GM12865 (cell line): ENCODE measurements around the gene SGF29.
"Not testable (repeated sequence)": the region's sequence is repeated elsewhere in the genome, so short reads cannot be mapped to it uniquely, and the experiment has no call there.

Experiments
- DNase-seq: peaks from one replicate; pipeline ENCODE4 v3.0.0; 2010; ENCODE audit warnings: low read depth
- H3K4me3 ChIP-seq: 2 replicates; pipeline ENCODE4 v1.5.1; 2011; ENCODE audit warnings: mild to moderate bottlenecking, low read depth, low read length, control low read depth
- TF ChIP-seq, protein P1 (sequence below): IDR thresholded peaks from 2 replicates; pipeline ENCODE4 v1.5.1; 2011; ENCODE audit warnings: low read length, control low read depth, low read depth, inconsistent platforms; ENCODE audit not compliant: insufficient read depth; ENCODE audit errors: missing control alignments

SGF29 gene

DNA sequence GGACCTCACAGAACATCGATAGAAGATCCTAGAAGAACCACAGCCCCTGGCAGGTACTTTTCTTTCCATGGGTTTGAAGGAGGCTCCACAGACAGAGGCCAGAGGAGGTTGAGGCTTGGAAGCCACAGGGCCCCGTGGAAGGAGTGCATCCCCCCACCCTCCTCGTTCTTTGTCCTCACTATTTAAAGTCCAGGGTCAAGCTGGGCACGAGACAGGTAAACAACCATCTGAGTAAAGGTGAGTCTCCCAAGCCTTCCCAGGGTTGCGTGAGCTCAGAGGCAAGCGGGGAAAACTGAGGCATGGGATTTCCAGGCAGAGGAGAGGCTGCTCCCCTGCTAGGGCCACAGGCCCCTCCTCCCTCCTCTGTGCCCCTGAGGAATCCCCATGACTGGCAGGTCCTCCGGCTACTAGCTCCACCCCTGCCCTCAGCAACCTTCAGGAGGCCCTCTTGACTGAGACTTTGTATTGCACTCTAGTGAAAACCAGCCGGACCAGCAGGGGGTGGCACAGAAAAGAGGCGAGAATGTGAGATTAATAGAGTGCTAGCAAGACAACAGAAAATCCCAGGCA, 44.1 kb downstream of the SGF29 start:
- TF ChIP-seq, protein P1, sequence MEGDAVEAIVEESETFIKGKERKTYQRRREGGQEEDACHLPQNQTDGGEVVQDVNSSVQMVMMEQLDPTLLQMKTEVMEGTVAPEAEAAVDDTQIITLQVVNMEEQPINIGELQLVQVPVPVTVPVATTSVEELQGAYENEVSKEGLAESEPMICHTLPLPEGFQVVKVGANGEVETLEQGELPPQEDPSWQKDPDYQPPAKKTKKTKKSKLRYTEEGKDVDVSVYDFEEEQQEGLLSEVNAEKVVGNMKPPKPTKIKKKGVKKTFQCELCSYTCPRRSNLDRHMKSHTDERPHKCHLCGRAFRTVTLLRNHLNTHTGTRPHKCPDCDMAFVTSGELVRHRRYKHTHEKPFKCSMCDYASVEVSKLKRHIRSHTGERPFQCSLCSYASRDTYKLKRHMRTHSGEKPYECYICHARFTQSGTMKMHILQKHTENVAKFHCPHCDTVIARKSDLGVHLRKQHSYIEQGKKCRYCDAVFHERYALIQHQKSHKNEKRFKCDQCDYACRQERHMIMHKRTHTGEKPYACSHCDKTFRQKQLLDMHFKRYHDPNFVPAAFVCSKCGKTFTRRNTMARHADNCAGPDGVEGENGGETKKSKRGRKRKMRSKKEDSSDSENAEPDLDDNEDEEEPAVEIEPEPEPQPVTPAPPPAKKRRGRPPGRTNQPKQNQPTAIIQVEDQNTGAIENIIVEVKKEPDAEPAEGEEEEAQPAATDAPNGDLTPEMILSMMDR = peak; percentile 11
- peak; percentile 37 for DNase-seq
- no peak overlapping the region for H3K4me3 ChIP-seq

- DNase-seq, H3K4me3 ChIP-seq: not testable (repeated sequence)
Measured at GRCh38 chr16:28599377-28600285, 45.9 kb downstream of the SGF29 start.

DNA sequence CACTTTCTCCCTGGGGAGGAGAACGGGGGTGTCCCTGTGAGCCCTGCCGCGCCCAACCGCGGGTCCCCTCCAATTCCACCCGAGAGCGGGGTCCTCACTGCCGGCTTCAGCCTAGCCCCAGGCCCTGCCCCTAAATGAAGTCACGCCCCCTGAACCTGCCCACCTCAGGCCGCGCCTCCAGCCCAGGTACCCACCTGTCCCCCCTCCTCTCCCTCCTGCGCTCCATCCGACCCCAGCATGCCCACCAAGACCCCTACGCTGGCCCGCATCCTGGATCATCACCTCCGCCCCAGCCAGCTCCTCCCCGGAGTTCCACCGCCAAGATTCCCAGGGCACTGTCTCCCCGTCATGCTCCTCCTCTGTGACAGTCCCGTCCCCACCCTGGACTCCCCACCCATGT, 47.2 kb downstream of the SGF29 start:
- H3K4me3 ChIP-seq, DNase-seq: not testable (repeated sequence)

GRCh38 chr16:28601589-28601988, 47.9 kb downstream of the SGF29 start:
- H3K4me3 ChIP-seq, DNase-seq: not testable (repeated sequence)

GRCh38 chr16:28602062-28602461, 48.3 kb downstream of the SGF29 start:
- not testable (repeated sequence) for DNase-seq

GRCh38 chr16:28602529-28602928, 48.8 kb downstream of the SGF29 start:
- peak; percentile 49 for DNase-seq
- no peak overlapping the region for H3K4me3 ChIP-seq
- TF ChIP-seq, protein P1 = no peak

More at GRCh38 chr16:28602062-28602461, 48.3 kb downstream of the SGF29 start:
- not testable (repeated sequence) for H3K4me3 ChIP-seq

DNA sequence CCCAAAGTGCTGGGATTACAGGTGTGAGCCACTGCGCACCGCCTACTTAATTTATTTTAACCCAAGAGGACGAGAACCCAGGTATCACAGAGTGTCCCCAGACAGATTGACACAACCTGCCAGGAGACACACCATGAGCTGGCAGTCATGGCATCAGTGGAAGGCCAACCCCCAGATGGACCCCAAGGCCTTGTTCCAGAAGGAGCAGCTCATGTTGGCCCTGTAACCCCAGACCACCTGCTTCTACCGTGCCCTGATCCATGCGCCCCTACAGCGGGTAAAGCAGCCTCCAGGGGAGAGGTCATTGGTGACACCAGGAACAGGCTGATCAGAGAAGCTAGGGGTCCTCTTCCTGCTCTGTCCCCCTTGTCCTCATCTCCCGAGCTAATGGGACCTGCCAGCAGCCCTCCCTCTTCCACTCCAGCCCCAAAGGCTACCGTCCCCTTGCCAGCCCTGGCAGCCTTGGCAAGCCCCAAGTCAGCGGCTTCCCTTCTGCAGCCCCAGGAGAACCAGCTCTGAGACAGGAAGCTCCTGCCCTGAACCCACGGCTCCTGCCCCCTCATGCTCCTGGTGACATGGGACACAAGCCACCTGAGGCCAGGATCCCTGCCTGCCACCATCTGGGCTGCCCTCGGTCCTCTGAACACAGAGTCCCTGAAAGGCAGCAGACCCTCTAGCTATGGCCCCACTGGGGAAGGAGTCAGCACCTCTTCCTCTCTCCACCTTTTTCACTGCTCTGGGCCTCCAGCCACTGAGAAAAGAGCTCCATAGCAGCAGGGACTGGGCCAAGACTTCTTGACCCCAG, 49.9 kb downstream of the SGF29 start:
- H3K4me3 ChIP-seq = no peak overlapping the region
- DNase-seq = no peak
- TF ChIP-seq, protein P1 = no peak

GRCh38 chr16:28604186-28604565, 50.5 kb downstream of the SGF29 start:
- TF ChIP-seq, protein P1 = no peak
- DNase-seq = no peak

More at GRCh38 chr16:28604186-28604565, 50.5 kb downstream of the SGF29 start:
- no peak overlapping the region for H3K4me3 ChIP-seq
